Measurements from ENCODE around the gene COBLL1.

The COBLL1 gene

DNA sequence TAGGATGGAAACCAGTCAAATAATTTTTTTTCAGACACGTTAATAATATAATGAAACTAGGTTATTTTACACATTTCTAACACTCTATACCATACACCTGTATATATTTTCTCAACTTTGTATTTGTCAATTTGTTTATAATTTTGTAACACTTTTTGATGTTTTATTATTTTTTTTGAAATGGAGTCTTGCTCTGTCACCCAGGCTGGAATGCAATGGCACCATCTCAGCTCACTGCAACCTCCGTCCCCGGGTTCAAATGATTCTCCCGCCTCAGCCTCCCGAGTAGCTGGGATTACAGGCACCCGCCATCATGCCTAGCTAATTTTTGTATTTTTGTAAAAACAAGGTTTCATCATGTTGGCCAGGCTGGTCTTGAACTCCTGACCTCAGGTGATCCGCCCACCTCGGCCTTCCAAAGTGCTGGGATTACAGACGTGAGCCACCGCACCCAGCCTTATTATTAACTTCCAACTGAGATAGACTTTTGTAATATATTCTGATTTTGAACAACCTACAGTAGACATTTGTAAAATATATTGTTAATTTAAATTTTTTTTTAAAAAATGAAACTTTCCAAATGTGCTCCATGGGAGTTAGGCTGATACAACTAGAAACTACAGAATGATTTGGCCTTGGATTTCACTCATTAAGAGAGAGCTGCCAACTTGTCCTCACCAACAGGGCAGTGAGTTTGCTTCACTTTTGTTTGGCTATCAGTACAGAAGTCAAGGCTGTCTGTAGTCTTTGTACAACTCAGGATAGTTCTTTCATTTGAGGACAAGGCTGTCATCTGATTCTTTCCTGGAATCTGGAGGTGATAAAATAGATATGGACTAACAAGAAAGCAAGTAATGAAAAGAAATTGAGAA, 33.9 kb upstream of the COBLL1 start:
- H3K79me2 ChIP-seq (ENCODE audit: insufficient read depth, low read length): no peaks in the 10 kb centered on the region
- no peaks in the 10 kb centered on the region for H3K4me1 ChIP-seq (ENCODE audit: insufficient read depth, low read length)
- DNase-seq: no peak
- H3K27ac ChIP-seq (ENCODE audit: low read length): no peak overlapping the region
- no peaks in the 10 kb centered on the region for H3K36me3 ChIP-seq (ENCODE audit: insufficient read depth, low read length)
- H3K9me3 ChIP-seq (ENCODE audit: insufficient read depth, low read length, severe bottlenecking): no peaks in the 10 kb centered on the region
- H3K4me3 ChIP-seq (ENCODE audit: low read depth in 1 of 2, low read length in 2 of 2): no peak overlapping the region
- no peaks in the 10 kb centered on the region for H3K27me3 ChIP-seq (ENCODE audit: insufficient read depth, low read length, poor library complexity)
- H2AFZ ChIP-seq (ENCODE audit: low read depth, low read length): no peak overlapping the region
- H3K4me2 ChIP-seq (ENCODE audit: insufficient read depth, low read length): no peak overlapping the region
- no peak overlapping the region for H3K9ac ChIP-seq (ENCODE audit: low read depth, low read length)
- ATAC-seq (ENCODE audit: insufficient read depth, low read depth): no peak
- TF ChIP-seq, protein P1, sequence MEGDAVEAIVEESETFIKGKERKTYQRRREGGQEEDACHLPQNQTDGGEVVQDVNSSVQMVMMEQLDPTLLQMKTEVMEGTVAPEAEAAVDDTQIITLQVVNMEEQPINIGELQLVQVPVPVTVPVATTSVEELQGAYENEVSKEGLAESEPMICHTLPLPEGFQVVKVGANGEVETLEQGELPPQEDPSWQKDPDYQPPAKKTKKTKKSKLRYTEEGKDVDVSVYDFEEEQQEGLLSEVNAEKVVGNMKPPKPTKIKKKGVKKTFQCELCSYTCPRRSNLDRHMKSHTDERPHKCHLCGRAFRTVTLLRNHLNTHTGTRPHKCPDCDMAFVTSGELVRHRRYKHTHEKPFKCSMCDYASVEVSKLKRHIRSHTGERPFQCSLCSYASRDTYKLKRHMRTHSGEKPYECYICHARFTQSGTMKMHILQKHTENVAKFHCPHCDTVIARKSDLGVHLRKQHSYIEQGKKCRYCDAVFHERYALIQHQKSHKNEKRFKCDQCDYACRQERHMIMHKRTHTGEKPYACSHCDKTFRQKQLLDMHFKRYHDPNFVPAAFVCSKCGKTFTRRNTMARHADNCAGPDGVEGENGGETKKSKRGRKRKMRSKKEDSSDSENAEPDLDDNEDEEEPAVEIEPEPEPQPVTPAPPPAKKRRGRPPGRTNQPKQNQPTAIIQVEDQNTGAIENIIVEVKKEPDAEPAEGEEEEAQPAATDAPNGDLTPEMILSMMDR (IDR thresholded peaks at IDR 0.05; ENCODE audit: borderline replicate concordance, extremely low read depth, low read length, poor library complexity, severe bottlenecking): no peak
- TF ChIP-seq EZH2 (IDR thresholded peaks at IDR 0.05; ENCODE audit: borderline replicate concordance, low read depth, low read length, severe bottlenecking): no peak
- no peaks in the 10 kb centered on the region for H4K20me1 ChIP-seq (ENCODE audit: insufficient read depth, low read length)

DNA sequence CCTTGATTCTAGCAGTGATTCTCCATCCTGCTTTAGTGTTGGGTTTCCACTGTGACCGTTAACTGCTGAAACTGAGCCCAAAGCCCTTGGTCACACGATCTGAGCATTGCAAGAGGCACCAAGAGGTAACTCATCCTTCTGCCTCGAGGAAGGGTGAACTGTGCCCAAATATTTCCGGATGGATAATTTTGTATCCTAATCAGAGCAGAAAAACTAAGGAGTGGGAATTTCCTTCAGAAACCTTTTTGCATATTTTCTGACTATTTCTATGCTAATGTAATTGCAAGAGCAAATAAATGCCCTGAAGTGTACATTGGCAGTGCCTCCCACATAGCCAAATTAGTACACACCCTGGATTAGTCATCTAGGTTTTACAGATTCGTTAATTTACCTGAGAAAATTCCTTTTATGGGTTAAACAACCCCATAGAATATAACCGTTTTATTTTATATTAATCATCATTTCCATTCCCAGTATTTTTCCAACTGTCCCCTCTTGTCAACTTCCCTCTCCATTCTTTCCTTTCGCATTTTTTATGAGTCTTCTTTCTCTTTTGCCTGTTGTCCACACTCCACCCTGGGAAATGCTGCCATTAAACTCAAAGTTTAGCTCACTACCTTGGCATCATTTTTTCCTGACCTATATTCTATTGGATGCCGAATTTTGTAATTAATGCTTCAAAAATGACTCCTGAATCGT, 31.7 kb upstream of the COBLL1 start:
- TF ChIP-seq, protein P1 (IDR thresholded peaks at IDR 0.05; ENCODE audit: borderline replicate concordance, extremely low read depth, low read length, poor library complexity, severe bottlenecking): no peak
- no peak for TF ChIP-seq EZH2 (IDR thresholded peaks at IDR 0.05; ENCODE audit: borderline replicate concordance, low read depth, low read length, severe bottlenecking)
- ATAC-seq (ENCODE audit: insufficient read depth, low read depth): no peak
- Histone ChIP-seq H3K9ac (ENCODE audit: low read depth, low read length) (no peak overlapping the region), H3K4me2 (ENCODE audit: insufficient read depth, low read length) (no peak overlapping the region), H2AFZ (ENCODE audit: low read depth, low read length) (no peak overlapping the region), H3K4me1 (ENCODE audit: insufficient read depth, low read length) (no peaks in the 10 kb centered on the region), H3K27ac (ENCODE audit: low read length) (no peak overlapping the region), H3K27me3 (ENCODE audit: insufficient read depth, low read length, poor library complexity) (no peaks in the 10 kb centered on the region), H3K79me2 (ENCODE audit: insufficient read depth, low read length) (no peaks in the 10 kb centered on the region), H3K9me3 (ENCODE audit: insufficient read depth, low read length, severe bottlenecking) (no peaks in the 10 kb centered on the region), H4K20me1 (ENCODE audit: insufficient read depth, low read length) (no peaks in the 10 kb centered on the region), H3K4me3 (ENCODE audit: low read depth in 1 of 2, low read length in 2 of 2) (no peak overlapping the region), H3K36me3 (ENCODE audit: insufficient read depth, low read length) (no peaks in the 10 kb centered on the region)
- no peak for DNase-seq

DNA sequence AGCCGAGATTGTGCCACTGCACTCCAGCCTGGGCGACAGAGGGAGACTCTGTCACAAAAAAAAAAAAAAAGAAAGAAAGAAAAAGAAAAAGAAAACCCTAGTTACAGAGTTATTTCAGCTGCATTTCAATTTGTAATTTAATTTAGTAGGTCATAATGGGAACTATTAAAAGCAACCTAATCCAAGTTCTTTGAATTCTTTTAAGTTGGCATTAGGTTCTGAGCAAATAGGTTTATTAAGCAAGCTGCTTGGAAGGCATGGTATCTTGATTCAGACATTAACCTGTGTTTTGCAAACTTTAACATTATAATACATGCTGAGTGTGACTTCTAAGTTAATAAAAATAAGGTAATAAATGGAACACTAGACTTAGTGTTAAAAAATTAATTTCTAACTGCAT, 29.8 kb upstream of the COBLL1 start:
- H3K4me2 ChIP-seq (ENCODE audit: insufficient read depth, low read length): no peak overlapping the region
- H4K20me1 ChIP-seq (ENCODE audit: insufficient read depth, low read length): no peaks in the 10 kb centered on the region
- no peak overlapping the region for H2AFZ ChIP-seq (ENCODE audit: low read depth, low read length)
- no peak for ATAC-seq (ENCODE audit: insufficient read depth, low read depth)
- TF ChIP-seq, protein P1 (IDR thresholded peaks at IDR 0.05; ENCODE audit: borderline replicate concordance, extremely low read depth, low read length, poor library complexity, severe bottlenecking): no peak
- TF ChIP-seq EZH2 (IDR thresholded peaks at IDR 0.05; ENCODE audit: borderline replicate concordance, low read depth, low read length, severe bottlenecking): no peak
- no peak overlapping the region for H3K27ac ChIP-seq (ENCODE audit: low read length)
- no peaks in the 10 kb centered on the region for H3K9me3 ChIP-seq (ENCODE audit: insufficient read depth, low read length, severe bottlenecking)
- H3K4me1 ChIP-seq (ENCODE audit: insufficient read depth, low read length): no peaks in the 10 kb centered on the region
- no peaks in the 10 kb centered on the region for H3K27me3 ChIP-seq (ENCODE audit: insufficient read depth, low read length, poor library complexity)
- H3K9ac ChIP-seq (ENCODE audit: low read depth, low read length): no peak overlapping the region
- DNase-seq: no peak
- no peaks in the 10 kb centered on the region for H3K79me2 ChIP-seq (ENCODE audit: insufficient read depth, low read length)
- H3K4me3 ChIP-seq (ENCODE audit: low read depth in 1 of 2, low read length in 2 of 2): no peak overlapping the region
- no peaks in the 10 kb centered on the region for H3K36me3 ChIP-seq (ENCODE audit: insufficient read depth, low read length)

Measured in DND-41 (cell line).